Stomach smooth muscle (tissue), 2 donors: Measurements from ENCODE around the gene BCL2A1.
"Not testable (repeated sequence)": the region's sequence is repeated elsewhere in the genome, so short reads cannot be mapped to it uniquely, and the experiment has no call there.

Source experiments
- H3K27ac ChIP-seq: one replicate; pipeline ENCODE4 v1.7.0; 2013; ENCODE audit warnings: mild to moderate bottlenecking, low read length, inconsistent platforms
- H3K27me3 ChIP-seq, 2 donors: one replicate each; pipeline ENCODE4 v1.7.0; 2013; ENCODE audit warnings: low read length in 2 of 2; ENCODE audit not compliant: insufficient read depth in 2 of 2, control insufficient read depth in 1 of 2
- H3K36me3 ChIP-seq, 2 donors: one replicate each; pipeline ENCODE4 v1.7.0; 2013; ENCODE audit warnings: low read length in 2 of 2; ENCODE audit not compliant: control insufficient read depth in 2 of 2, insufficient read depth in 2 of 2
- H3K4me1 ChIP-seq: one replicate; pipeline ENCODE4 v1.7.0; 2013; ENCODE audit warnings: low read length; ENCODE audit not compliant: control insufficient read depth, insufficient read depth
- H3K4me3 ChIP-seq, 2 donors: one replicate each; pipeline ENCODE4 v1.7.0; 2013; ENCODE audit warnings: low read length in 2 of 2
- H3K9ac ChIP-seq, 2 donors: one replicate each; pipeline ENCODE4 v1.7.0; 2013; ENCODE audit warnings: low read length in 2 of 2, mild to moderate bottlenecking in 1 of 2
- H3K9me3 ChIP-seq, 2 donors: one replicate each; pipeline ENCODE4 v1.7.0; 2013; ENCODE audit warnings: low read length in 2 of 2; ENCODE audit not compliant: control insufficient read depth in 2 of 2
- donor health status: healthy.
- donor health status: Pancreatic carcinoma.

Gene BCL2A1

DNA sequence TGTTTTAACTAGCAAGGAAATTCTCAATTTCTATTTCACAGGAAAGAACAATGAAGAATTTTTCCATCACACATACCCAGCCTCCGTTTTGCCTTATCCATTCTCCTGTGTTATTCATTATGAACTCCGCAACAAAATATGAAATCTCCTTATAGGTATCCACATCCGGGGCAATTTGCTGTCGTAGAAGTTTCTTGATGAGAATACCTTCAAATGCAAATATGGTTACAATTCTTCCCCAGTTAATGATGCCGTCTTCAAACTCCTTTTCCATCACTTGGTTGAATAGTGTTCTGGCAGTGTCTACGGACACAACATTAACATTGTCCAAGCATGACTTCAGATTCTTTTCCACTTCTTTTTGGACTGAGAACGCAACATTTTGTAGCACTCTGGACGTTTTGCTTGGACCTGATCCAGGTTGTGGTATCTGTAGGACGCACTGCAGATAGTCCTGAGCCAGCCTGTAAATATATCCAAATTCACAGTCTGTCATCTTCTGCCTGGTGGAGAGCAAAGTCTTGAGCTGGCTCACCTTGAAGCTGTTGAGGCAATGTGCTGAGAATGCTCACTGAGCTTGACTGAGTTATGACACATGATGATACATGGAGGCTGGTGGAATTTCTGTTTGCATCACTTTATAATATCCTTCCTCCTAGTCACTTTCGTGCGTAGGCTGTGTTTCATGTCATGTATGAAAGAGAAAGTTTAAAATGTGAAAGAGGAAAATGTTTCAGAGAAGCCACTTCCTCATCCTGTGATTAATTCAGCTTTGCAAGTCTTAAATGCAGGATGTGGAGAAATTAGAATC, at the start of gene BCL2A1:
Gene BCL2A1 (minus strand): TSS at position 573 of the 811 bp plus-strand sequence. CDS start 77 bp downstream, at position 496.
- H3K27me3 ChIP-seq = no peaks in the 10 kb centered on the region
- no peaks in the 10 kb centered on the region for H3K4me1 ChIP-seq
- no peaks in the 10 kb centered on the region for H3K9me3 ChIP-seq
- H3K27ac ChIP-seq = no peak within 1 kb of the TSS
- H3K9ac ChIP-seq = no peak within 1 kb of the TSS
- no peaks in the 10 kb centered on the region for H3K36me3 ChIP-seq
- no peak within 1 kb of the TSS for H3K4me3 ChIP-seq

DNA sequence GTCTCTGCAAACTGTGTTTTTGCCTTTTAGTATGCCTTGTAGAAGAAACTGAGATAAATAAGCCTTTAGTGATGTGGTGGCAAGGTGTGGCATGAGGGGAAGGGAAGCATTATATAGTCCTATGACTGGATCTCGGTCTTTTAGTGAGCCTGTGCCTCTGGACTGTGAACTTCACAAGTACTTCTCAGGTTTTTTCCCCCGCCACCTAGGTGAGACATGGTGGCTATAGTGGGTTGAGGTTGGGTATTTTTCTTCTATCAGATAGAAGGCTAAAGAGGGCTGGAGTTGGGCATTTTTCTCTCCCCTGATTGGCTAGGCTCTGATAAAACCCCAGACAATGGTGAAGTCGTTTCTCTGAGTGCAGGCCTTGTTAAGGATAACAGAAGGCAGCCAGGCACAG, 49.7 kb upstream of the BCL2A1 start:
- H3K36me3 ChIP-seq = no peaks in the 10 kb centered on the region
- H3K27me3 ChIP-seq = peaks cover 0 to 2% of the 10 kb centered on the region in 2 donors
- no peak overlapping the region for H3K9ac ChIP-seq
- no peak overlapping the region for H3K27ac ChIP-seq
- H3K9me3 ChIP-seq = no peaks in the 10 kb centered on the region
- no peaks in the 10 kb centered on the region for H3K4me1 ChIP-seq
- no peak overlapping the region for H3K4me3 ChIP-seq

DNA sequence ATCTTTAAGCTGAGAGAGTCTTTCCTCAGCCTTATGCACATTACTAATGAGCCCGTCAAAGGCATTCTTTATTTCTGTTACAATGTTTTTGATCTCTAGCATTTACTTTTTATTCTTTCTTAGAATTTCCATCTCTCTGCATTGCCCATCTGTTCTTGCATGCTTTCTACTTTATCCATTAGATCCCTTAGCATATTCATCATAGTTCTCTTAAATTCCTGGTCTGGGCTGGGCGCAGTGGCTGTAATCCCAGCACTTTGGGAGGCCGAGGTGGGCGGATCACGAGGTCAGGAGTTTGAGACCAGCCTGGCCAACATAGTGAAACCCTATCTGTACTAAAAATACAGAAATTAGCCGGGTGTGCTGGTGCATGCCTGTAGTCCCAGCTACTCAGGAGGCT, 49.2 kb upstream of the BCL2A1 start:
- H3K36me3 ChIP-seq, H3K4me1 ChIP-seq, H3K27me3 ChIP-seq, H3K9me3 ChIP-seq, H3K4me3 ChIP-seq, H3K9ac ChIP-seq, H3K27ac ChIP-seq: not testable (repeated sequence)

DNA sequence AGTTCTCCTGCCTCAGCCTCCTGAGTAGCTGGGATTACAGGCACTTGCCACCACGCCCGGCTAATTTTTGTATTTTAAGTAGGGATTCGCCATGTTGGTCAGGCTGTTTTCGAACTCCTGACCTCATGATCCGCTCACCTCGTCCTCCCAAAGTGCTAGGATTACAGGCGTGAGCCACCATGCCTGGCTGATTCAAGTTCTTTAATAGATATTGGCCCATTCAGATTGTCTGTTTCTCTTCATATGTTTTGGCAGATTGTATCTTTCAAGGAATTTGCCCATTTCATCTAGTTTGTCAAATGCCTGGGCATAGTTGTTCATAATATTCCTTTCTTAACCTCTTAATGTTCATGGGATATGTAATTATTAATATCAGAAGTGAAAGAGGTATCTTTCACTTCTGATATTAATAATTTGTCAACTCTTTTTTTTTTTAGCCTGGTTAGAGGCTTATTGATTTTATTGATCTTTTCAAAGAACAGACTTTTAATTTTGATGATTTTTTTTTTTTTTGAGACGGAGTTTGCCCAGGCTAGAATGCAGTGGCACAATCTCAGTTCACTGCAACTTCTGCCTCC, 48.3 kb upstream of the BCL2A1 start:
- Histone ChIP-seq H3K4me3 (no peak overlapping the region), H3K9ac (no peak overlapping the region), H3K9me3 (no peaks in the 10 kb centered on the region), H3K27ac (no peak overlapping the region), H3K4me1 (no peaks in the 10 kb centered on the region), H3K27me3 (peaks cover 0 to 2% of the 10 kb centered on the region in 2 donors), H3K36me3 (no peaks in the 10 kb centered on the region)

DNA sequence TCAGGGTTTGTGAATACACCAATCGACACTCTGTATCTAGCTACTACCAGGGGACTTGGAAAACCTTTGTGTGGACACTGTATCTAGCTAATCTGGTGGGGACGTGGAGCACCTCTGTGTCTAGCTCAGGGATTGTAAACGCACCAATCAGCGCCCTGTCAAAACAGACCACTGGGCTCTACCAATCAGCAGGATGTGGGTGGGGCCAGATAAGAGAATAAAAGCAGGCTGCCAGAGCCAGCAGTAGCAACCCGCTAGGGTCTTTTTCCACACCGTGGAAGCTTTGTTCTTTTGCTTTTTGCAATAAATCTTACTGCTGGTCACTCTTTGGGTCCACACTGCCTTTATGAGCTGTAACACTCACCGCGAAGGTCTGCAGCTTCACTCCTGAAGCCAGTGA, 46.1 kb upstream of the BCL2A1 start:
- H3K27ac ChIP-seq, H3K9me3 ChIP-seq, H3K9ac ChIP-seq, H3K27me3 ChIP-seq, H3K4me1 ChIP-seq, H3K4me3 ChIP-seq, H3K36me3 ChIP-seq: not testable (repeated sequence)

DNA sequence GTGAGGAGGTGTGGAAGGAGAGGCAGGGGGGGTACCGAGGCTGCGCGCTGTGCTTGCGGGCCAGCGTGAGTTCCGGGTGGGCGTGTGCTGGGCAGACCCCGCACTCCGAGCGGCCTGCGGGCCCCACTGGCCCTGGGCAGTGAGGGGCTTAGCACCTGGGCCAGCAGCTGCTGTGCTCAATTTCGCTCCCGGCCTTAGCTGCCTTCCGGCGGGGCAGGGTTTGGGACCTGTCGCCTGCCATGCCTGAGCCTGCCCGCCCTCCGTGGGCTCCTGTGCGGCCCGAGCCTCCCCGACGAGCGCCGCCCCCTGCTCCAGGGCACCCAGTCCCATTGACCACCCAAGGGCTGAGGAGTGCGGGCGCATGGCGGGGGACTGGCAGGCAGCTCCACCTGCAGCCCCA, 45.5 kb upstream of the BCL2A1 start:
- H3K27me3 ChIP-seq, H3K27ac ChIP-seq, H3K36me3 ChIP-seq, H3K4me3 ChIP-seq, H3K9me3 ChIP-seq, H3K9ac ChIP-seq, H3K4me1 ChIP-seq: not testable (repeated sequence)

DNA sequence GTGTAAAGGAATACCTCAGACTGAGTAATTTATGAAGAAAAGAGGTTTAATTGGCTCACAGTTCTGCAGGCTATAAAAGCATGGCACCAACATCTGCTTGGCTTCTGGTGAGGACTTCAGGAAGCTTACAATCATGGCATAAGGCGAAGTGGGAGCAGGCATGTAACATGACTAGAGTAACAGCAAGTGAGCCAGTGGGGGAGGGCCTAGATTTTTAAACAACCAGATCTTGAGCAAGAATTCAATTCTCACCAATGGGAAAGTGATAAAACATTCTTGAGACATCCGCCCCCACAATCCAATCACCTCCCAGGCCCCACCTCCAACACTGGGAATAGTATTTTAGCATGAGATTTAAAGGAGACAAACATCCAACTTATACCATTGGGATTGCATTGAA, 44.2 kb upstream of the BCL2A1 start:
- H3K9ac ChIP-seq = no peak overlapping the region
- H3K36me3 ChIP-seq = no peaks in the 10 kb centered on the region
- H3K9me3 ChIP-seq = no peaks in the 10 kb centered on the region
- no peak overlapping the region for H3K27ac ChIP-seq
- H3K4me1 ChIP-seq = no peaks in the 10 kb centered on the region
- H3K4me3 ChIP-seq = no peak overlapping the region
- H3K27me3 ChIP-seq = no peaks in the 10 kb centered on the region

DNA sequence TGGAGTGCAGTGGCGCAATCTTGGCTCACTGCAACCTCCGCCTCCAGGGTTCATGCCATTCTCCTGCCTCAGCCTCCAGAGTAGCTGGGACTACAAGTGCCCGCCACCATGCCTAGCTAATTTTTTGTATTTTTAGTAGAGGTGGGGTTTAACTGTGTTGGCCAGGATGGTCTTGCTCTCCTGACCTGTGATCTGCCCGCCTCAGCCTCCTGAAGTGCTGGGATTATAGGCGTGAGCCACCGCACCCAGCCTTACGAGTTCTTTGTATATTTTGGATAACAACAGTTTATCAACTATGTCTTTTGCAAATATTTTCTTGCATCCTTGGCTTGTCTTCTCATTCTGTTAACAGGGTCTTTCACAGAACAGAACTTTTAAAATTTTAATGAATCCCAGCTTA, 43.2 kb upstream of the BCL2A1 start:
- not testable (repeated sequence) for H3K27ac ChIP-seq, H3K9me3 ChIP-seq, H3K36me3 ChIP-seq, H3K4me3 ChIP-seq, H3K9ac ChIP-seq, H3K4me1 ChIP-seq, H3K27me3 ChIP-seq

DNA sequence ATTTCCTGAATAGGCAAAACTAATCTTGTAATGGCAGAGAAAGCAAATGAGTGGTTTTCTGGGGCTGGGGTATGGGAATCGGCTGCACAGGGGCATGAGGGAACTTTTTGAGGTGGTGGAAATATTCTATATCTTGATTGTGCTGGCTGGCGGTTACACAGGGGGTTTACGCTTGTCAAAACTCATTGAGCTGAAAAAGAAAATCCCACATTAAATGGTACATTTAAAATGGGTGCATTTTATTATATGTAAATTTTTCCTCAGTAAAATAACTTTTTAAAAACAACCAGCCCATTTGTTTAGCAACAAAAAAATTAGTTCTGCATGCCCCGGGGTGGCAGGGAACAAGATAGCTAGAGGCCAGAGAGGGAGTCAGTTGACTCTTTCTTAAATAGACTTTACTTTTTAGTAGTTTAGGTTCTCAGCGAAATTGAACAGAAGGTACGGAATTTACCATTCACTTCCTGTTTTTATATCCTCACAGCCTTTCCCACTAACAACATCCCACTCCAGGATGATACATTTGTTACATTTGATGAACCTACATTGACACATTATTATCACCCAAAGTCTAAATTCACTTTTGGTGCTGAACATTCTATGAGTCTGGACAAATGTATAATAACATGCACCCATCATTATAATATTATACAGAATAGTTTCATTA, 41.2 kb upstream of the BCL2A1 start:
- no peak overlapping the region for H3K4me3 ChIP-seq
- no peak overlapping the region for H3K27ac ChIP-seq
- no peaks in the 10 kb centered on the region for H3K27me3 ChIP-seq
- no peaks in the 10 kb centered on the region for H3K9me3 ChIP-seq
- H3K36me3 ChIP-seq = no peaks in the 10 kb centered on the region
- H3K9ac ChIP-seq = no peak overlapping the region
- H3K4me1 ChIP-seq = no peaks in the 10 kb centered on the region

DNA sequence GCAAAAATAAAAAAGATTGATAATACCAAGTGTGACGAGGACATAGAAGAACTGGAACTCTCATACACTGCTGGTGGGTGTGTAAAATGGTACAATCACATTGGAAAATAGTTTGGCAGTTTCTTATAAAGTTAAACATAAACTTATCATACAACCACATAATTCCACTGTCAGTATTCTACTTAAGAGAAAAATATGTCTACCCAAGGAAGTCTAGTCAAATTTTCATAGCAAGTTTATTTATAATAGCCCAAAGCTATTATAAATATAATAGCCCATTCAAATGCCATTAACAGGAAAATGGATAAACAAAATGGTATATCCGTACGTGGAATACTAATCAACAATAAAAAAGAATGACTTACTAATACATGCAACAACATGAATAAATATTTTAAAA, 40.6 kb upstream of the BCL2A1 start:
- no peaks in the 10 kb centered on the region for H3K27me3 ChIP-seq
- H3K4me1 ChIP-seq = no peaks in the 10 kb centered on the region
- no peak overlapping the region for H3K4me3 ChIP-seq
- H3K9ac ChIP-seq = no peak overlapping the region
- H3K9me3 ChIP-seq = no peaks in the 10 kb centered on the region
- no peaks in the 10 kb centered on the region for H3K36me3 ChIP-seq
- no peak overlapping the region for H3K27ac ChIP-seq

DNA sequence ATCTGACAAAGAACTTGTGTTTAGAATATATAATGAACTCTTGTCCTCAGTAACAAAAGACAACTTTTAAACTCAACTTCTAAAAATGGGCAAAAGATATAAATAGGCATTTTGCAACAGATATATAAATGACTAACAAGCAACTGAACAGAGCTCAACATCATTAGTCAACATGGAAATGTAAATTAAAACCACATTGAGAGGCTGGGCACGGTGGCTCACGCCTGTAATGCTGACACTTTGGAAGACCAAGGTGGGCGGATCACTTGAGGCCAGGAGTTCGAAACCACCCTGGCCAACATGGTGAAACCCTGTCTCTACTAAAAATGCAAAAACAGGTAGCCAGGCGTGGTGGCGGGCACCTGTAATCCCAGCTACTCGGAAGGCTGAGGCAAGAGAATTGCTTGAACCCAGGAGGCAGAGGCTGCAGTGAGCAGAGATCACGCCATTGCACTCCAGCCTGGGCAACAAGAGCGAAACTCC, 40.1 kb upstream of the BCL2A1 start:
- H3K9me3 ChIP-seq, H3K9ac ChIP-seq, H3K27me3 ChIP-seq, H3K4me1 ChIP-seq, H3K36me3 ChIP-seq, H3K27ac ChIP-seq, H3K4me3 ChIP-seq: not testable (repeated sequence)
